Activated naive CD4-positive, alpha-beta T cell treated with anti-CD3 and anti-CD28 coated beads, Interleukin-2, amount 50 U/mL, for 16 hours (primary cell): ENCODE data around the gene CDK5.

Experiments
- DNase-seq: peaks from one replicate; pipeline ENCODE4 v3.0.0-alpha.2; 2020

Gene CDK5

DNA sequence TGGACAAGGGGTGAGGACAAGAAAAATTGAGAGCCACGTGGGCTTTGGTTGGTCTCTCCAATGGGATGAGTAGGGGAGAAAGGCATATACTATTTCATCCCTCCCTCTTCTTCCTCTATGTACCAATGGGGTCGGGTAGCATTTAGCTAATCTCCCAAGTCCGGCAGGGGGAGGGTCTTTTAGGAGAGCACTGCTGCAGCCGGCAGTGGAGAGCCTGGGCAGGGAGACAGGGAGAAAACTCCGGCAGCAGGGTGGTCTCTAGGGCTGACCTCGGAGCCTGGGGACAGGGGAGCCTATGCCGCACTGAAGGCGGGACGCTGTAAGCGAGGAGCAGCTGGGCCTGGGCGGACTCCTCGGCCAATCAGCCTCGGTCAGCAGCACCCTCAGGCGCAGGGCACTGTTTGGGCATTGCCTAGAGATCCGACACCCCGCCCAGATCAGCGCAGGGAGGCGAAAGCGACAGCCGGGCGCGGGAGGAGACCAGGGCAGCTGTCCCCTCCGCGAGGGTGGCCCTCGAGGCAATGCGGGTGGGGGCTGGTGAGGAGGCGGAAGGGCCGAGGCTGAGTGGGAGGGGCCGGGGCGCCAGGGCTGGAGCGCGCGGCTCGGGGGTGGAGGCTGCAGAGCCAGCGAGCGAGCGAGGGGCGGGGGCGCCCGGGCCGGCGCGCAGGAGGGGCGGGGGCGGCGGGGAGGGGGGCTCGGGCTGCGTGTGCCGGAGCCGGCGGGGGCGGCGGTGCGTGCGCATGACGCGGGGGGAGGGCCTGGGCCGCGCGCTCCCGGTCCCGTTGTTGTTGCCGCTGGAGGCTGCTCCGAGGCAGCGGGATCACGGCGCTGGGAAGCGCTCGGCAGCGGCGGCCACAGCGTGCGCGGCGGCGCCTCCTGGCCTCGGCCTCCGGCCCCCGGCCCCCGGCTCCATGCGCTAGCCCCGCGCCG, 28.3 kb upstream of the CDK5 start, which contains the start of gene AGAP3:
TSS of gene AGAP3 (plus strand) at position 785 of the 930 bp plus-strand sequence. CDS start 267 bp downstream, outside the sequence.
- peak; percentile 72 for DNase-seq

GRCh38 chr7:151085329-151085690, 27.6 kb upstream of the CDK5 start:
- no peak for DNase-seq

GRCh38 chr7:151083824-151084160, 26.1 kb upstream of the CDK5 start:
- no peak for DNase-seq

DNA sequence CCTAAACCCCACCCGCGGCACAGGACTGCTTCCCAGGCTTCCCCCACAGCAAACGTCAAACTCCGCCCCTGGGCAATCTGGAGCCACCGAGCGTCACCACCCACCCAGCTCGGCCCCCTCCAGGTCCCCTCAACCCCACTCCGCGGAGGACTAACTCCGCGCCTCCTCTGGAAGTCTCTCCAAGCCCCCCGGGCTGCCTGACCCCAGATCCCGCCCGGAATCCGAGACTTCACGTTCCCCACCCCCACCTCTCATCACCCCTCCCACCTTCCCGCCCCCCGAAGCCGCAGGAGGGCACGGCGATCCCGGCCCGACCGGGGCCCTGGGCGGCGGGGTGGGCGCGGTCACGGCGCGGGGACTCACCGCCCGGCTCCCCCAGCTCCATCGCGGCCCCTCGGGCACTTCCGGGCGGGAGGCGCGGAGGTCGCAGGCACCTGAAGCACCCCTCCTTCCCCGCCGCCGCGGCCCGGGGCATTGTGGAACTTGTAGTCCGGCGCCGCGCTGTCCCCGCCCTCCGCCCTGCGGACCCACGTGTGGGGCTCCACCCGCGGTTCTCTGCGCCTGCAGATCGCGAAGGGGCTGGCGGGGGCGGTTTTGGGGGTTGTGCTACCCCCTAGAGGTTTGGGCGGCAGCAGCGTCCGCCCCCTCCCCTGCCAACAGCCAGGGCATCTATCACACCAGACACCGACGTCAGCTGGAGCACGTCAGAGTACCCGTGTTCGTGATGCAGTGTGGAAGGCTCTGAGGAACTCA, 25.6 kb upstream of the CDK5 start, which contains the start of gene TMUB1:
TSS of gene TMUB1 (minus strand) at position 423 of the 753 bp plus-strand sequence. CDS start 930 bp downstream, outside the sequence.
- DNase-seq: peak; percentile 85

GRCh38 chr7:151082141-151083070, 24.7 kb upstream of the CDK5 start:
- DNase-seq: no peak

DNA sequence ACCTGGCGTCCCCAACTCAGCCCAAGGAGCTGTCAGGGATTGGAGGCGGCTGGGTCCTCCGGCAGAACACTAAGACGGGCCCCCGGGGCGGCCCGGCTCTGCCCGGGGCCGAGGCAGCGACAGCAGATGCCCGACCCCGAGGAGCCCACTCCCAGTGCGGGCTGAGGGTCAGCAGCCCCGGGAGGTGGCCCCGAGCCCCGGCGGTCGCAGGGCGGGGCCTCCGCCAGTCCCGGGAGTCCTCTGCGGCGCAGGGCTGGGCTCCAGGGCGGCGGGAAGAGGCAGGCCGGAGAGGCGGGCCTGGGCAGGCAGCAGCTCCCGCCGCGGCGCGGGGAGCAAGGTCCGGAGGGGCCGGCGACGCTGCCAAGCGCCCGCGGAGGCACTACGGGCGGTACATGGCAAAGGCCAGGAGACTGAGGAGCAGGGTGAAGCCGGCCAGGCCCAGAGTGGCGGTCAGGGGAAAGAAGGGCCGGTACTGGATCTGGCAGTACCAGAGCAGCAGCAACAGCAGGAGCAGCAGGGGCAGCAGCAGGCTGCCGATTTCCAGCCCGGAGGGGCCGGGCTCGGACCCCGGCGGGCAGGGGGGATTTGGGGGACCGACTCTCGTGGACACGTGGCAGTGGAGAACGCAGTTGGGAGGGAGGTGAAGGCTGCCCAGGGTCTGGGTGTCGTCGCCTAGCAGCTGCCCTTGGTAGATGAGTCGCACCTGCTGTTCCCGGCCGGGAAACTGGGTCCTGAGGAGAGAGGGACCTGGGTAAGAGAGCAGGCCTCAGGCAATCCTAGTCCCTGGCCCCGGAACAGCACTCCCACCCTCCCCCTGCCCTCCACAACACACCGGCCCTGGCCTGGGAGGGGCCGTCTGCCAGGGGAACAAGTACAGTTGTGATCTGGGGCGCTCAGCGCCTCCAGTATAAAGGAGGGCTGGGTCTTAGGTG, 23.7 kb upstream of the CDK5 start:
- no peak for DNase-seq

GRCh38 chr7:151080522-151081169, 22.9 kb upstream of the CDK5 start, which contains the start of gene FASTK:
FASTK (minus strand) TSS chr7:151080809; CDS start chr7:151080766, 43 bp downstream.
- DNase-seq: peak; percentile 91

DNA sequence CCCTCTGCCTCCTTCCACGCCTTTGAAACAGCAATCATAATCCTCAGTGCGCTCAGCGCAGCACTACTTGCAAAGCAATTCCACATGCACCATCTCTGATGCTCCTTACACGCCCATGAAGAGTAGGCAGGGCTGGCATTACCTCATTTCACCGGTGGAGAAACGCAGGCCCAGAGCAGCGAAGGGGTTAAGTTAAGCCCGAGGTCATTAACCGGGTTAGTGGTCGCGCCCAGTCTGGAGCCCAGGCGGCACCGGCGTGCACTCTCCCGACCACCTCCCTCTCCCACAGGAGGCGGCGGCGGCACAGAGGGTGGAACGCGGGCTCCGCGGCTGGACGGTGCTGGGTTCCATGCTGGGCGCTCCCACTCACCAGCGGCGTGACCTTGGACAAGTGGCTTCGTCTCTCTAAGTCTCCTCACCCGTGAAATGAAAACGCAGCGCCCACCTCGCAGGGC, 22.4 kb upstream of the CDK5 start:
- DNase-seq: no peak

DNA sequence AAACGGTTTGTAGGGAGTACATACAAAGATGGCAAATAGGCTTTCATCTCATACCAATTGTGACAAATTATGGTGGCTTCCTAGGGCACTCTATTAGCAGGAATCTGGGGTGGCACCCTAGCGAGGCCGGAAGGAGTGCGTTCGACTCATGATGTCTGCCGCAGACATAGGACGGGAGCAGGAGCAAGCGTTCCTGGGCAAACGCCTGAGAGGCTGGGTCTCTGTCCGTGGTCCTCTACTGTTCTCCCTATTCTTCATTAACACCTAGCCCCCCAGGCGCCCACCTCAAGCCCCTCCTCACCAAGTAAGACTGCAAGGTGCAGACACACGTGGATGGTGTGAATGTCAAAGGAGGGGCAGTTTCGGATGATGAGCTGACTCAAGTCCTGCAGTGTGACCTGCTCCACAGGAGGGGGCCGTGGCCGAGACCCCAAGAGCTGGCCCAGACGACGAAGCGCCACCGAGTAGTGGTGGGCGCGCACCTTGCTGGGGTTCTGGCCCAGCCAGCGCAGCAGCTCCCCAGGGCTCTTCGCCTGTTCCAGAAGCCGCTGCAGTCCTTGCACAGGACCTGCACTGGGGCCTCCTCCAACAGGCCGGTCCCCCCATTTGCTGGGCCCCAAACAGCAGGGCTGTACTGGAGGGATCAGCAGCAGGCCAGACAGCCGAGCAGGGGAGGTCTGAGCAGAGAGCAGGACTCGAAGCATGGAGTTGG, 21.7 kb upstream of the CDK5 start:
- no peak for DNase-seq

DNA sequence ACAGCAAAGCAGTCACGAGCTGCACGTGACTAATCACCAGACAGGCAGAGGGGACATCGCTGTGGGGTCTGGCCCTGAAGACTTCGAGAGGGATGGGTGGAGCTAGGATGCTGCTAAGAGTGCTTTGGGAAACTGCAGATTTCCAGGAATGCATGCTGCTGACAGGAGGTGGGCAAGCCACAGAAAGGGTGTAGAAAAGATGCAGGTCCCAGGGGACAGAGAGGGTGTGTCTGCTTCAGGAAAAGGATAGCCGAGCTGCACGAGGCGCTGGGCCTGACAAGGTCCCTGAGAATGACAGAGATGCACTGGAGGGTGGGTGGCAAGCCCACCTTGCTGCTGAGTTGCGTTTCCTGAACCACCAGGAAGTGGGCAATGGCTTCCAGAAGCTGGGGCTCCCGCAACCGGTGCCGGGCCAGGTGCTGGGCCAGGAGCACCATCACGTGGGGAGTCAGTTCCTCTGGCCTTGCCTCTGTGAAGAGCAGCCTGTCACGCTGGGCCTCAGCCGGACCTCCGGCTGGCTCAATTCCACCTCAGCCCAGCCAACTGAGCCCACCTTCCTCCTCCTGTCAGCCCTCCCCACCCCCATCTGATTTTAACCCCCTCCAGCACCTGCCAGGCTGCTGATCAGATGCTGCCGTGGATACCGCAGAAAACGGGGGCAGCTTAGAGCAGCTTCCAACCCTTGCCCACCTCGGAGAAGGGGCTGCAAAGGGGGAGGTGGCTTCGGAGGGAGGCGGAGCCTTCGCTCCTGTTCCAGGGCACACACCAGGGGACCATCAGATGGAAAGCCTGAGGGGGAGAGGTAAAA, 20.7 kb upstream of the CDK5 start:
- no peak for DNase-seq

- no peak for DNase-seq
Observed at GRCh38 chr7:151077705-151078232, 20.1 kb upstream of the CDK5 start.

DNA sequence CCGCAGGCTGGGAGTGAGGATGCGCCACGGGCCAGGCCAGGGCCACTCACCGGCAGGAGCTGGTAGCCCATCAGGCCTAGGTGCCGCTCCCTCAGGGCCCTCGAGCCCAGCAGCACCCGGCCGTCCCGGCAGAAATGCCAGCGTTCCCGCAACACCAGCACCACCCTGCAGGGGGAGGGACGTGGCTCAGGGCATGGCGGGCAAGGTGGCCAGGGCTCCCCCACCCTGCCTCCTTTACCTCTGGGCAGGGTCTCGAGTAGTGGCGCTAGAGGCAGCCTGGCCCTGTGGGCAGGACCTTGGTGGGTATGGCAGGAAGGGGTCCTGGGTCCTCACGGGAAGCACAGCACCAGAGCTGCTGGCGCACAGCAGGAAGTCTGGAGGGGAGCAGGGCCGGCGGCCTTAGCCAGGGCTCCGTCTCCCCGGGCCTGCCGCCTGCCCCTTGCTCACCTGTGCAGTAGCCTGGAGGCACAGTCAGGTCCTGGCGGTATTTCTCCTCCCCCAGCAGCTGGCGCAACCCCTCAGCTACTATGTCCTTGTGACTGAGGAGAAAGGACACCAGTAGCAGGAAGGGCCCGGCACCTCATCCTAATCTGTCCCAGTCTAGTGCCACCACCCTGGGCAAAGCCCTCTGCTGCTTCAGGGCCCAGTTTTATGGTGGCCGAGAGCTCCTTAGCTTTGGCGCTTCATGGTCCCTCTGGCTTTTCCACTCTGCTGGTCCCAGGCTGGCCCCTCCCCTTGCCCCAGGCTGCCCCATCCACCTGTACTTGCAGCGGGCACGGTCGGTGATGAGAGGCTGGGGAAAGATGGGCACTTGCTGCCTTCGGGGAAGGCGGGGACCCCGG, 19.4 kb upstream of the CDK5 start:
- DNase-seq: peak; percentile 26

DNA sequence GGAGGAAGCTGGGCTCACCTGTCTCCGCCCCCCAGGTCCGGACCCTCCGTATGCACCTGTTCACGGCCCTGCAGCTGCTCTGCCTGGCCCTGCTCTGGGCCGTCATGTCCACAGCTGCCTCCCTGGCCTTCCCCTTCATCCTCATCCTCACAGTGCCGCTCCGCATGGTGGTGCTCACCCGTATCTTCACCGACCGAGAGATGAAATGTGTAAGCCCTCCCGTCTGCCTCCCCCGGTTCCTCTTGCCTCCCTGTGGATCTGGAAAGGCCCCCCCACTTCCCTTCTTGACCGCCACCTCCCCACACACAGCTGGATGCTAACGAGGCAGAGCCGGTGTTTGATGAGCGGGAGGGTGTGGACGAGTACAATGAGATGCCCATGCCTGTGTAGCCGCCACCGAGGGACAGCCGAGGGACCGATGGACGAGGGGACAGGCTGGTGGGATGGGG, 18.3 kb upstream of the CDK5 start:
- DNase-seq: no peak

DNA sequence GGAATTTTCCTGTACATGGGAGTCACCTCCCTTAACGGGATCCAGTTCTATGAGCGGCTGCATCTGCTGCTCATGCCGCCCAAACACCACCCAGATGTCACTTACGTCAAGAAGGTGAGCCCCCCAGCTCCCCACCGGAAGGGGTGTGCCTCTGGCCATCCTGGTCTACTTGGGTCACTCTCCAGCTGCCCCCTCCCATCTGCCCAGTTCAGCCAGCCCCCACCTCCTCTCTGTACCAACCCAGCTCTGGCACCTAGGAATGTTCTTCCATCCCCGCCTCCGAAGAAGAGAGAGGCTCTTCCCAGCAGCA, 17.9 kb upstream of the CDK5 start:
- DNase-seq: no peak

DNA sequence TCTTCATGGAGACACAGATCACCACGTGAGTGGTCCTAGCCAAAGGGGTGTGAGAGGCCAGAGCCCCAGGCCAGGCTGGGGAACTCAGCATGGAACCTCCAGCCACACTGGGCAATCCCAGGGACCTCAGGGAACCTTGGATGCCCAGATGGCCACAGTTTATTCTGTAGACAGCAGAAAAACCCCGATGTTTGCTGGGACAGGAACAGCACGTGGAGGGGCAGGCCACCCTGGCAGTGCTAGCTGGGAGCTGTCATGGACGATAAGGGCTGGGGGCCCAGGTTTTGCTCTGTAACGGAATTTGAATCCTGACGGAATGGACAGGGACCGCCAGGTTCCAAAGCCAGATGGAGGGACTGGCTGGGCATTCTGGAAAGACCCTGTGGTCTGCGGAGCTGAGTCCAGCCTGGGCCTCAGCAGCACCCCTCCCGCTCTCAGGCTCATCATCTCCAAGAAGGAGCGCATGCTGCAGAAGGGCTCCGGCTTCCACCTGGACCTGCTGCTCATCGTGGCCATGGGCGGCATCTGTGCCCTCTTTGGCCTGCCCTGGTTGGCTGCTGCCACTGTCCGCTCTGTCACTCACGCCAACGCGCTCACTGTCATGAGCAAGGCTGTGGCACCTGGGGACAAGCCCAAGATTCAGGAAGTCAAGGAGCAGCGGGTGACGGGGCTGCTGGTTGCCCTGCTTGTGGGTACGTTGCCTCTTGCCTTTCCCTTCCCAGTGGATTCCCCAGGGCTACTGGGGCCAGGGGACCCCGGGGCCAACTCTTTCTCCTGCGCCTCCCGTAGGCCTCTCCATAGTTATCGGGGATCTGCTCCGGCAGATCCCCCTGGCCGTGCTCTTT, 17.3 kb upstream of the CDK5 start:
- no peak for DNase-seq

GRCh38 chr7:151073990-151074389, 16.3 kb upstream of the CDK5 start:
- no peak for DNase-seq
